SK-MEL-5 (cell line): Measurements from ENCODE around the gene ITGA3. TPM values are rescaled to one million over a fixed set of nuclear protein-coding genes. Genes with fewer than 3 reads are reported as not detected.

ENCODE experiments used
- DNase-seq: peaks from one replicate; pipeline ENCODE4 v3.0.0-alpha.2; 2016; ENCODE audit warnings: low read depth, low spot score
- in situ Hi-C: cut with HindIII; loops from 2 replicates; pipeline ENCODE4 v1.10.0; 2016; ENCODE audit warnings: low sequenced_read_pairs, high pct_unique_total_duplicates, low pct_unique_long_range_greater_than_20kb
- total RNA-seq: library from RNA; depleted of rRNA; stranded (reverse); fragments of >200 nt; shearing (Covaris generic); gene quantifications from 2 replicates; pipeline ENCODE4 v1.2.3, GENCODE V29; 2014

Gene ITGA3
- total RNA-seq, 1 experiment from 2014 or later = 25.1 TPM

GRCh38 chr17:50110591-50111349 lies 54.9 kb downstream of the ITGA3 start:
- DNase-seq = peak; percentile 51
- in situ Hi-C loops = no loop called here

DNA sequence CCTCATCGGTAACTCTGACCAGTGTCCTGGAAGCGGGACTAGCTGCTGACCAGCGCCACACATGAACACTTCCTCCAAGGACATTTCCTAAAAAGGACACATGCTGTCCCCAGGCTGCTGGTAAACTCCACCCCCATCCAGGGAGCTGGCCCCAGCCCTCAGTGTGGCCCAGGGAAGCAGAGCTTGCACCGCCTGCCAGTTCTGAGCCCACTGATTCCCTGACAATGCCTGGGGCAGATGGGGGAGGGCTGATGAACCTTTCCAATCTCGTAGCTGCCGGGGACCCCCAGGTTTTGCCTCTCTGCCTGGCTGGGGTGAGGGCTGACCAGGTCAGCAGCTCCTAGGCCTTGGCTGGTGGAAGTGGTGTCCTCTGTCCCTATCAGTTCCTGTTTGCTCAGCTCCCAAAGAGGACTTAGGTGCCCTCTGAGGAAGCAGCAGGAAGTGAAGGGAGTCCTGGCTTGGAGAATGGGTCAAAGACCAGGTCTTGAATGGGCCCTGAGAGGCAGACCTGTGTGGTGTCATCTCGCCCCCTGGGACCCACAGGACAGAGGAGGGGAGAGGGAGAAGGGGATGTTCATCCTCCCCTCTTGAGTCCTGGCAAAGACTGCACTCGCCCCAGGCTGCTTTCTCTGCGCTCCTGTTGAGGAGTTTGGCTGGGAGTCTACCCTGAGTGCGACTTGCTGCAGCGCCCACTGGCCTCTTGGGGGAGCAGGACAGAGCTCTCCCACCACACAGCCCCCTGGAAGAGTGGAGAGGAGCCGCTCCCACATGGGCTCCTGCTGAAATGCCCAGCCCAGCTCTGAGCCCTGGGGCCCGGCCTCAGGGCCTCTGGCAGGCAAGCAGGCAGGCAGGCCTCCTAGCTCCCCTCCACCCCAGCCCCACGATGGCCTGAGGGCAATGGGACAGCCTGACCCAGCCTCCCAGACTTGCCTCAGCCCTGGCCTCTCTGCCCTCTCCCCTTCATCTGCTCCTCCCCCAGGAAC lies 56.1 kb downstream of the ITGA3 start:
- in situ Hi-C loops = no loop called here
- no peak for DNase-seq

- in situ Hi-C loops = no loop called here
- DNase-seq = no peak
These were observed 56.8 kb downstream of the ITGA3 start for GRCh38 chr17:50112694-50113093.

DNA sequence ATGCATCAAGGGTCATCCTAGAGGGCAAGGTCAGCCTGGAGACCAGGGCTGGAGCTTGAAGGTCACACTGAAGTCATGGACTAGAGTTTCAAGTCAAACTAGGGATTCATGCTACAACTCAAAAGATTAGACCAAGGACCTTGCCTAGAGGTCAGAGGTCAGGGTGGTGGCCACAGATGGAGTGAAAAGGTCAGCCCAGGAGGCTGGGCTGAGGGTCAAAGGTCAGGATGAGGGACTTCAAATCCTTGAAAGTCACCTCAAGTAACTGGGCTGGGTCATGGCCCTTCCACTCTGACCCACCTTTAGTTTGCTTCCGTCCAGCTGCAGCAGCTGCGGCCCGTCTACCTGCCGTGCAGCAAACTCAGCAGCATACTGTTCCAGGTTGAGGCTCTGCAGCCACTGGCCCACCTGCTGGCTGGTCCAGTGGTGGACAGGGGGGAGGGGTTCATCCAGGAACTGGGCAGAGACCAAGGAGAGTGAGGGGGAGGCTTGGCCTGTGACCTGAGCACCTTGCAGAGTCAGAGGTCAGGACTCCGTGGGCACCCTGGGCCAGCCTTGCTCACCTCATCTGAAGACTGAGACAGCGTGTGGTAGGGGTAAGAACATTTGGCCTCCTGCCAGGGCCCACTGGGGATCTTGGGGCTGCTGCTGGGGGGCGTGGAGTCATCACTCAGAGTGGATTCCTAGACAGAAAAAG lies 57.9 kb downstream of the ITGA3 start:
- in situ Hi-C loops = no loop called here

GRCh38 chr17:50114401-50114800 lies 58.5 kb downstream of the ITGA3 start:
- in situ Hi-C loops = no loop called here
- DNase-seq = no peak

More for the DNA sequence above, 57.9 kb downstream of the ITGA3 start:
- no peak for DNase-seq

DNA sequence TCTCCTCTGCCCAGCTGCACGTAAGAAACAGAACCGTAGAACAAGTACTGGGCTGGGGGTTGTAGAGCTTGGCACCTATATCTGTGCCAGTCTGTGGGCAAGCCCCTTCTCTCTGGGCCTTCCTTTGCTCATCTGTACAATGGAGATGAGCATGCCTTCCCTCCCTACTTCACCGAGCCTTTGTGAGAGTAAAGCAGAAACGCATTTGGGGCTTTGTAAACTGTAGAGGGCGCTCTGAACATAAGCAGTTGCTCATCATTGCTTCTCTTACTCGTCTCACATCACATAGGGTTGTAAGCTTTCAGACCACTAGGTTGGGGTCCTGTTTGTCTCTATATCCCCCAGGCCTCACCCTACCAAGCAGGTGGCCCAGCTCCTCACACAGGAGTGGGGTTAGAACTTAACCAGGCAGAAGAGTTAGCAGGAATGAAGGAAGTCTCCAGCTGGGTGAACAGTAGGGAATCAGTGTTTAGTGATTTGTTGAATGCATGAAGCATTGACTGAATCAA lies 59.0 kb downstream of the ITGA3 start:
- in situ Hi-C loops = no loop called here
- DNase-seq = peak; percentile 83

GRCh38 chr17:50115756-50116155 lies 59.8 kb downstream of the ITGA3 start:
- in situ Hi-C loops = no loop called here
- no peak for DNase-seq

GRCh38 chr17:50117202-50118051 lies 61.5 kb downstream of the ITGA3 start:
- no peak for DNase-seq

DNA sequence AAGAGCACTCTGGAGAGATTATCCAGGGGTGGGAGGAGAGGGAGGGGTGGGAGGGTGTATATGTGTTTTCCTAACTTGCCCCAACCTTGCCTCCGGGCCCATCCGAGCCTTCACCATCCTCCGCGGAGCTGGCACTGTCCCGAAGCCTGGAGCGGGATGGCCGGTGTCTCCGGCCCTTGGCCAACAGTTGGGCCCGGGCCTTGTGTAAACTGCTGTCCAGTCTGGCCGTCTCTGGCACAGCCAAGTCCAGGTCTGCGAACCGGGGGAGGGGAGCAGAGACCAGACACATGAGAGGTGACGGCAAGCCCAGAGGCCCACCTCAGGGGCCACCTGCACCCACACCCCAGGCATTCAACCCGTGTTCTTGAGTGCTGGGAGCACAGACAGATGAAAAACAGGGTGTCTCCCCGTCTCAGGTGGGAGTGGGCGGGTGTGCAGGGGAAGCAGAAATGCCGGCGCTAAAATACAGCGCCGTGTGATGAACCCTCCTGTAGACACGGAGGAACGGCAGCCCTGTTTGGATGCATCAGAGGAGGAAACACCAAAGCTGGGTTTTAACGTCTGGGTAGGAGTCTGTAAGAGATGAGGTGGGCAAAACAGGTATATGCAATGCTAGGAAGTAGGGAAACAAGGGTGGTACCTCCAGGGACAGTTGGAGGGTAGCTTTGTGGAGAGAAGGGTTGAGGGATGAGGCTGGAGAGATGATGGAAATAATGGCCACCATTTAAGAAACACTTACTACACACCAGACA lies 62.3 kb downstream of the ITGA3 start:
- in situ Hi-C loops = no loop called here
- no peak for DNase-seq

More at GRCh38 chr17:50117202-50118051, 61.5 kb downstream of the ITGA3 start:
- in situ Hi-C loops = no loop called here

DNA sequence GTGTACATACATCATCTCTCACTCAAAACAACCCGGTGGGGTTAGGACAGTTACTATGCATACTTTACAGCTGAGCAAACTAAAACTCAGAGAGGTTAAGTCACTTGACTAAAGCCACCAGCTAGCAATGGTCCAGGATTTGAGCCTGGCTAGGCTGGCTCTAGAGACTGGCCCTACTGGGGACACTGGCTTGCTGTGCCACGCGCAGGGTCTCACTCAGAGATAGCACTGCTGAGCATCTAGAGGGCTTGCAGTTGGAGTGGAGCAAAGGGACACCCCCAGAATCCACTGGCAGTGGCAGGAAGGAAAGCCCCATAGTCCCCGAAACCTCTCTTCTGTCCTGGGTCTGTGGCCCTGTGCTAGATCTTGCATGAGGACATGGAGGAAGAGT lies 62.9 kb downstream of the ITGA3 start:
- in situ Hi-C loops = no loop called here

DNA sequence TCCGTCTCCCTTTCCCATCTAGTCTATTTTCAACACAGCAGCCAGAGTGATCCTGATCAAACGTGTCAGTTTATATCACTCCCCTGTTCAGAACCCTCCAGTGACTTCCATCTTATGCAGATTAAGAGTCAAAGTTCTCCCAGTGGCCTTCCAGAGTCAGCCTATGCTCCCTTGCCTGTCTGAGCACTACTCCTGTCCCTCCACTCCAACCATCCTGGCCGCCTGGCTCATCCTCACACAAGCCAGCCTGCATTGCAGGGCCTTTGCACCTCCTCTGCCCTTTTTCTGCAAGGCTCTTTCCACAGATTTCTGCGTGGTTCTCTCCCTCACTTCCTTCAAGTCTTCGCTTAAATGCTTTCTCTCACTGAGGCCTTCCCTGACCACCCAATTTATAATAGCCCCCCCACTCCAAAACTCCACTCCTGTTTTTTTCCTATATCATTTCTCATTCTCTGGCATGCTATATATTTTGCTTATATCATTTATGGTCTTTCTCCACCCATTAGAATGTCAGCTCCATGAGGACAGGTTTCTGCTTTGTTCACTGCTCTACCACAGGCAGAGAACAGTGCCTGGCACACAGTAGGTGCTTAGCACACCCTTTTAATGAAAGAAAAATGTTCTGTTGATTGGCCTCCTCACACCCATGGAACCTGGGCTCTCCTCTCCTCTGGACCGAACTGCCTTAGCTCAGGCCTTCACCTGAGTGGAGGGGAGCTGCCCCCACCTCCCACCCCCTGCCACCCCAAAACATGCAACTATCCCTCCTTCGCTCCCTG lies 64.8 kb downstream of the ITGA3 start:
- in situ Hi-C loops = no loop called here
- DNase-seq = no peak

More for the DNA sequence above, 62.9 kb downstream of the ITGA3 start:
- no peak for DNase-seq

DNA sequence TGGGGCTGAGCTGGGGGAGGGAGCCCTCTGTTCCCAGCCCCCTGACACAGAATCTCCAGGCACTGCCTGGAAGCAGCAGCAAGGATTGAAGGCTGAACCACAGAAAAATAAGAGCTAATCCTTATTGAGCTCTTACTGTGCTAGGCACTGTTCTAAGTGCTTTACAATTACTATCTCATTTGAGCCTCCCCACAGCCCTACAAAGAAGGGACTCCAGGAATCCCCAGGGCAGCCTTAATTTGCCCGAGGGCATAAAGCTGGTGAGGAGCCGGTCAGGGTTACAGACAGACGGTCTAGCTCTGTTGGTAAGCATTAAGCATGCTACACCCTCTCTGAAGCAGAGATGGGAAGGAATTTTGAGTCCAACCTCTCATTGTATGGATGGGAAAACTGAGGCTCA lies 67.0 kb downstream of the ITGA3 start:
- in situ Hi-C loops = no loop called here
- DNase-seq = no peak

GRCh38 chr17:50123649-50124349 lies 67.9 kb downstream of the ITGA3 start:
- in situ Hi-C loops = no loop called here

DNA sequence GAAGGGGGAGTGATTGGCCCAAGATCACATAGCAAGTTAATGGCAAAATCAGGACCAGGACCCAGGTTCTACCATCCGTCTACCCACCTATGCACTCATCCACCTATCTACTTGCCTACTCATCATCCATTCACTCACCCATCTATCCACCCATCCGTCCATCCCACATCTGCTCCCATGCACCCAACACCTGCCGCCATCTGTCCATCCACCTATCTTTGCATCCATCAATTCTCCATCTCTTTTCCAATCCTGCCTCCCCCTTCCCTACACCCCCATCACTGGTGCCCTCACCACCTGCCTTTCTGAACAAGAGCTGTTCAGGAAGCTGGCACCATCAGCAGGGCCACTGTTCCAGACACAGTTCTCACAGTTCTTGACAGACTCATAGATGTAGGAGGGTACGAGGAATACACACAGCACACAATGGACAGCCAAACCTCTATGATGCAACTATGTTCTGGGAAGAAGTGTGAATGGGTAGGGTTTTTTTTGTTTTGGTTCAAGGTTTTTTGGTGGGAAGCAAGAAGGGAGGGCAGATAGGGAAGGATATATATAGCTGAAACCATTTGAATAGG lies 69.6 kb downstream of the ITGA3 start:
- in situ Hi-C loops = no loop called here
- DNase-seq = no peak

More at GRCh38 chr17:50123649-50124349, 67.9 kb downstream of the ITGA3 start:
- DNase-seq = no peak
